ENCODE measurements around the gene PGAM1.

PGAM1 gene

DNA sequence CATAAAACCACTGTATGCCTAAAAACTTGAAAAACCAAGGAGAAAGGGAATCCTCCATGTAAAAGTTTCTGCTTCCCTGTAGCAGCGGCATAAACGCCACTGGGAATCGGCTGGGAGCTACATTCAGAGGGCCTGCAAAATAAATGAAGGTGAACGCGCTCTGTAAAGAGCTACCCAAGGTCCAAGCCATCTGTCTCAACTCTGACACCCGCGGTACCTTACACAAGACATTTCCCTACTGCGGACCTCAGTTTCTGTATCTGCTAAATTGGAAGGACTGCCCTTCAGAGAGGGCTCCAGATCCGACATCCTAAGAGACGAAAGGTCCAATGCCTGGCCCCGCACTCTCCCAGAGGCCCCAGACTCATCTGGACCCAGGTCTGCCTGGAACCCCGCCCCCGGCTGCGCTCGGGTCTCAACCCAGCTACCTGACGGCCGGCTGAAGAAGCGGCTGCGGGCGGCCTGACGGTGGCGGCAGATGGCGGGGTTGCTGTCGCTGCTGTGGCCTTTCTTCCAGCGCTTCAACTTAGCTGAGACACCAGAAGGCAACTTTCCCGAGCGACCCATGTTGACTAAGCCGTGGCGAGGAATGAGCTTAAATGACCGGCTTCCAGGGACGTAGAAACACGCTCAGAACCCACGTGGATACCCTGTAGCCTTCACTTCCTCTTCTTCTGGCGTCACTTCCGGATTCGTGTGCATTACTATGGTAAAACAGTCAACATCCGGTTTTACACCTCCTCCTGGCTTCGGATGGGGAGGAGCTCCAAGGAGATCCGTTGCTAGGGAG, 25.1 kb upstream of the PGAM1 start, which contains the start of gene RRP12:
RRP12 (minus strand) TSS at position 676 of the 790 bp plus-strand sequence; CDS start at position 567, 109 bp downstream.
- no peak for TF ChIP-seq GATA3 (IDR thresholded peaks at IDR 0.05; ENCODE audit: low read depth, low read length)
- TF ChIP-seq GATA2 (IDR thresholded peaks at IDR 0.05; ENCODE audit: low read depth, low read length): no peak

DNA sequence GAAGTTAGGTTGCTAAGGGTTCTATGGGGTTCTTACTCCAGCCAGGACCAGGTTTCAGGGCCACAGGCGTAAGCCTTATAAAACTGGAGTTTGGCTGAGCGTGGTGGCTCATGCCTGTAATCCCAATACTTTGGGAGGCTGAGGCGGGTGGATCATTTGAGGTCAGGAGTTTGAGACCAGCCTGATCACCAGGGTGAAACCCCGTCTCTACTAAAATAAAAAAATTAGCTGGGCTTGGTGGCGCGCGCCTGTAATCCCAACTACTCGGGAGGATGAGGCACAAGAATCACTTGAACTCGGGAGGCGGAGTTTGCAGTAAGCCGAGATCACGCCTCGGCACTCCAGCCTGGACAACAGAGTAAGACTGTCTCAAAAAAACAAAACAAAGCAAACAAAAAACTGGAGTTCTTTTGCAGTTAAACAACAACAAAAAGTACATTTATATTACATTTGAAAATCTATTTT, 24.5 kb upstream of the PGAM1 start:
- TF ChIP-seq GATA2 (IDR thresholded peaks at IDR 0.05; ENCODE audit: low read depth, low read length) (no peak), GATA3 (IDR thresholded peaks at IDR 0.05; ENCODE audit: low read depth, low read length) (no peak)

DNA sequence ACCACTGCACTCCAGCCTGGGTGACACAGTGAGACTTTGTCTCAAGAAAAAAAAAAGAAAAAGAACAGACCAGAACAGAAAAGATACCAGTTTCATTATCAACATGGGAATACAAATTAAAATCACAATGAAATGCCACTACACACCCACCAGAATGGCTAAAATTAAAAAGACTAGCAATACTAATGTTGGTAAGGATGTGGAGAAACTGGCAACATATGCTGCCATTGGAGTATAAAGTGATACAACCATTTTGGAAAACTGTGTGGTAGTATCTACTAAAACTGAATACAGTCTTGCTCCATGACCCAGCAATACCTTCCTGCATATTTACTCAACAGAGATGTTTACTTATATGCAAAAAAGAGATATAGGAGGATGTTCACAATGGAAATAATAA, 21.9 kb upstream of the PGAM1 start:
- TF ChIP-seq GATA2 (IDR thresholded peaks at IDR 0.05; ENCODE audit: low read depth, low read length): no peak
- TF ChIP-seq GATA3 (IDR thresholded peaks at IDR 0.05; ENCODE audit: low read depth, low read length): no peak

DNA sequence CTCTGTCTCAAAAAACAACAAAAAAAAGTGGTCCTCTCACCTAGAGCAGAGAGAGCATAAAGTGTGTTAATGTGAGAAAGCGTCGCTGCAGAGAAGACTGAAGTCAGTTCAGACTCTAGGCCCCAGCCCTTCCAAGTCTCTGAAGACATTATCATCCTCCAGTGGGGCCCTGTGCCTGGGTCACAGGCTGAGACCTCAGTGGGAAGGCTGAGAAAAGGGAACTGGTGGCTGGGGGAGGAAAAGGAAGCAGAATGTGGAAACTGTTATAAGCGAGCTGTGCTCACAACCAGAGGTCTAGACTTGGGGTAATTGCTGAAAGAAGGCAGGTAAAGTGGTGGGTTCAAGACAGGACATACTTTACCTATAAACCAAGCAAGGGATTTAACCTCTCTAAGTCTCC, 19.9 kb upstream of the PGAM1 start:
- TF ChIP-seq GATA2 (IDR thresholded peaks at IDR 0.05; ENCODE audit: low read depth, low read length) (no peak), GATA3 (IDR thresholded peaks at IDR 0.05; ENCODE audit: low read depth, low read length) (no peak)

DNA sequence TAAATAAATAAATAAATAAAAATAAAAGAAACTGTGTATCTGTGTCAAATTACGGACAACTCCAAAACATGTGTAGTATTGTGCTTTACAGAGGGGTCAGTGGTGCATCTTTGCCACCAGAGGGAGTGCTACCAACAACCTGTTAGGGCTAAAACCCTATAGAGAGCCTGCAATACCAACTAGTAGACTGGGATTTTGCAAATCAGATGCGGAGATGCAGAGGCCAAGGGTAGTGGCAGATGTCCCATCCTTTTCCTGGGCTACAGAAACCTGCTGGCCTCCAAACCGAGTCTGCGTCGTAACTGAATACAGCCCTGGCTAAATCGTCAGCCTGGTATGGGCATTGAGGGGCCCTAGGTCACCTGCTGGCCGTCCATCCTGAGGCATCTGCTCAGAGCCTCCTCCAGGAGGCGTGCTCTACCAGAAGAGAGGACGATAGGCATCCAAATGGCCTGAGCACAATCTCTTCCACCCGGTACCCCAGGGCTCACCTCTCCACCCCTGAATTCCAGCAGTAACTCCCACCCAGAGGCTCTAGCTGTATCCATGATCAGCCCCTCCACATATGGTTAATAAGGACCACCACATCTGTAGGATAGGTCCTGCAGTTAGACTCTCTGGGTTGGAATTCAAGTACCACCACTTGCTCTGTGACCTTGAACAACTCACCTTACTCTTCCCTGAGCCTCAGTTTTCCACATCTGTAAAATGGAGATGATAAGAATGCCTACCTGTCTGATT, 18.6 kb upstream of the PGAM1 start:
- no peak for TF ChIP-seq GATA3 (IDR thresholded peaks at IDR 0.05; ENCODE audit: low read depth, low read length)
- no peak for TF ChIP-seq GATA2 (IDR thresholded peaks at IDR 0.05; ENCODE audit: low read depth, low read length)

DNA sequence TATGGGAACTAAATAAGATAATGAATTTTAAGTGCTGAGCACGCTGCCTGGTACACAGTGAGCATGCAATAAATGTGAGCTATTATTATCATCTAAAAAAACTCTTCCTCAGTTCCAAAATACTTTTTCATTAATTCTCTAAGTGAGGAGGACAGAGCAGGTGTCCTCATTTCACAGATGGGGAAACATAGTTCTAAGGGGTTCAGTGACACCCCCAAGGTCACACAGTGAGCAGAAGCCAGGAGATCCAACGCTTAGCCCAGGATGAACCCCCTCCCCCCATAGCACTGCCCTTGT, 18.1 kb upstream of the PGAM1 start:
- TF ChIP-seq GATA2 (IDR thresholded peaks at IDR 0.05; ENCODE audit: low read depth, low read length): no peak

DNA sequence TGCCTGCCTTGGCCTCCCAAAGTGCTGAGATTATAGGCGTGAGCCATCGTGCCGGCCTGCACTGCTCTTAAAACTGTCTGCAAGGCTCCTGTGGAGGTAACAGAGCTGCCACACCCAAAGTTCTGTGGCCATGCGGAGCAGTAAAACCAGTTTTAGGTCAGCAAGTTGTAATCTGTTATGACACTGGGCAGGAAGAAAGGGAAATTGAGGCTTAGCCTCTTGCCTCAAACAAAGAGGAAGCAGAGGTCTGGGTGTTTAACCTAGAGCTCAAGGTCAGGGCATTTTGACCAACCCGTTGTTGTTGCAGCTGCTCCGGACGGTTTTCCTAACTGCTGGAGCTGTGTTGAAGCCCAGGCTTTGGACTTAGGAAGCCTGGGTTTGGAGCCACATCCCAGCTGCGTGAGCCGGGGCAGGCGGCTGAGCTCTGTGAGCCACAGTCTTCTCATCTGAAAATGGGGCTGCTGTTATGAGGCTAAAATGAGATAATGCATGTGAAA, 17.4 kb upstream of the PGAM1 start:
- TF ChIP-seq GATA3 (IDR thresholded peaks at IDR 0.05; ENCODE audit: low read depth, low read length) (no peak), GATA2 (IDR thresholded peaks at IDR 0.05; ENCODE audit: low read depth, low read length) (no peak)

DNA sequence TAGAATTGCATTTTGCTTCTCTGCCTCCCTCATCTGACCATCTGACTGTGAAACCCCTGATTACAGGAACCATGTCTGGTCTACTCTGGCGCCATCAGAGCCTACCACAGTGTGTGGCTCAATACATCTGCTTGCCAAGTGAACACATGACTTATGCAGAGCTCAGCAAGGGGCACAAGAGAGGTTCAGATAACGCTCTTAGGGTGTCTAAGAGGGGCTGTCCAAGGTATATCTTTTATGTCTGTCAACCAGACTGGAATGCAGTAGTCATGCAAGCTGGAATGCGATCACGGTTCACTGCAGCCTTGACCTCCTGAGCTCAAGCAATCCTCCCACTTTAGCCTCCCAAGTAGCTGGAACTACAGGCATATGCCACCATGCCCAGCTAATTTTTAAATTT, 14.6 kb upstream of the PGAM1 start:
- TF ChIP-seq GATA2 (IDR thresholded peaks at IDR 0.05; ENCODE audit: low read depth, low read length) (no peak), GATA3 (IDR thresholded peaks at IDR 0.05; ENCODE audit: low read depth, low read length) (no peak)

DNA sequence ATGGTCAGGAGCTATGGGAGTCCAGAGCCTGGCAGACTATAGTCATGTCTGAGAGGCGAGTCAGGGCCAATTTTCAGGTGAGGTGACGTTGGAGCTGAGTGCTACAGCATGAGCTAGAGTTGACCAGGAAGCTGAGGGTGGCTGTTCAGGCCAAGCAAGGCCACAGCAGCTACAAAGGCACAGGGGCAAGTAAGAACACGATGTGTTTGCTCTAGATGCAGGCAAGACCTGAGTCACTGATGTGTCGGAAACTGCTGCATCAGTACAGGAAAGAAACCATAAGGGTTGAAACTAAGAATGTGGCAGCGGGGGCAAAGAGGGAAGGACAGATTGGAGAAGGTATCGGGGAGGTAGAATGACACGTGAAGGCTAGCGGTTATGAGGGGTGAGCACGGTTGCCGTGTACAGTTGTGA, 13.1 kb upstream of the PGAM1 start:
- TF ChIP-seq GATA3 (IDR thresholded peaks at IDR 0.05; ENCODE audit: low read depth, low read length): no peak

DNA sequence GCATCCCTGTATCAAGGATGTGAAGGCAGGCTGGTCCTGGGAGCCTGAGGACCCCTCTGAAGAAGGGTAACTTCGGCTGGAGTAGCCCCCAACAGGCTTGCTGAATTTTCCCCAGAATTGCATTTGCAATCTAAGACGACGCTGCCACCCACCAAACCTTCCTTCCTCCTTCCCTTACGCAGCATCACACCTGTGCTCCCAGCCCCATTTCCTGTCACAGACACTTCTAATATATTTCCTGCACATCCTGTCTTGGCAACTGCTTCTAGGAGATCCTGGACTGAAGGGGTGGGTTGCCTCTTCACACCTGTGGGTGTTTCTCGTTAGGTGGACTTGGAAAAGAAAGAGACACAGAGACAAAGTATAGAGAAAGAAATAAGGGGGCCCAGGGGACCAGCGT, 9.4 kb upstream of the PGAM1 start:
- no peak for TF ChIP-seq GATA3 (IDR thresholded peaks at IDR 0.05; ENCODE audit: low read depth, low read length)

DNA sequence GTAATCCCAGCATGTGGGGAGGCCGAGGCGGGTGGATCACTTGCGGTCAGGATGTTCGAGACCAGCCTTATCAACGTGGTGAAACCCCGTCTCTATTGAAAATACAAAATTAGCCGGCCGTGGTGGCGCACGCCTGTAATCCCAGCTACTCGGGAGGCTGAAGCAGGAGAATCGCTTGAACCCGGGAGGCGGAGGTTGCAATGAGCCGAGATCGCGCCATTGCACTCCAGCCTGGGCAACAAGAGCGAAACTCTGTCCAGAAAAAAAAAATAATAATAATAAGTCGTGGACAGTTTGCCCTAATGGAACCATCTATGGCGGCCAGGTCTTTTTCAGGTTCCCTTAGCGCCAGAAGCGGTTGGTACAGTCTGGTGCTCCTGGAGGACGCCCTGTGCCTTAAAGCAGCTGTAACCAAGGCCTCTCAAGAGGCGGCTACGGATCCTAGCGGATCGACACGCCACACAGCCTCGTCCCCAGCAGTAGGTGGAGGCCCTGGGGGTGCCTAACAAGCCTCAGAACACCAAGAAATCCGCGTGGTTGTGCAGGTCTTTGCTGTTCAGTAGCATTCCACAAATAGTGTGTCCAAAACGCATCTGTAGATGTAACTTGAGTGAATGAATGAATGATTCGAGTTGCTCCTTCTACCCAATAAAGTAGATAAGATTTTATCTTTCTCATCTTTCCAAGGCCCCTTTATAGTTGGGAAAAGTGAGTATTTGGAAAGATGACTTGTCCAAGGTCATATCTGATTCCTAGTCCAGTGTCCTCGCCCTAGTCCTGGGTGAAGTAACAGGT, 982 bp downstream of the PGAM1 start:
- TF ChIP-seq GATA3 (IDR thresholded peaks at IDR 0.05; ENCODE audit: low read depth, low read length): no peak
- no peak for TF ChIP-seq GATA2 (IDR thresholded peaks at IDR 0.05; ENCODE audit: low read depth, low read length)

DNA sequence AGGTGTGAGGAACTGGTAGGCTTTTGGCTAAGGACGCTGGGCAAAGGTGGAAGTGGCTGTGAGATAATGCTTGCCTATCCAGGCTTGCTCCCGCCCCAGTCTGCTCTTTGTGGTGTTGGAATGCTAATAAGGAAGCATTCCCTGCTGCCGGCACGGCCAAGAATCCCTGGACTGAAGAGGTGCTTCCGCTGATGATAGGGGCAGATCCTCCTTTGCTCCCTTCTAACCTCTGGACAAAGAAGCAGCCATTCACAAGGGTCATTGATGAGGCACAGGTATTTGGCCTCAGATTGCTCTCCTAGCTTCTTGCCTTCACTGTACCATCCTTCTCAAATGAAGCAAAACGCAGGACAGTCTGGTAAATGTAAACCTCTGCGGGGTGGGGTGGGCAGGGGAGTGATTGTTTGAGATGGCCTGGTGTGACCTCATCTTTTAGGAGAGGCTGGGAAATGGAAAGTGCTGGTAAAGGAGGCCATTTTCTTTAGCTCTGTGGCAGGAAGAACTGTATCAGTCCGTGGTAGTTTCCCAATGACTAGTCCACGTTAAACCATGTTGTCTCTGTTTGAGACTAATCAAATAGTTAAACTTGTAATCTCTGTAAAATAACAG, 1.7 kb downstream of the PGAM1 start:
- TF ChIP-seq GATA3 (IDR thresholded peaks at IDR 0.05; ENCODE audit: low read depth, low read length): no peak
- TF ChIP-seq GATA2 (IDR thresholded peaks at IDR 0.05; ENCODE audit: low read depth, low read length): no peak

DNA sequence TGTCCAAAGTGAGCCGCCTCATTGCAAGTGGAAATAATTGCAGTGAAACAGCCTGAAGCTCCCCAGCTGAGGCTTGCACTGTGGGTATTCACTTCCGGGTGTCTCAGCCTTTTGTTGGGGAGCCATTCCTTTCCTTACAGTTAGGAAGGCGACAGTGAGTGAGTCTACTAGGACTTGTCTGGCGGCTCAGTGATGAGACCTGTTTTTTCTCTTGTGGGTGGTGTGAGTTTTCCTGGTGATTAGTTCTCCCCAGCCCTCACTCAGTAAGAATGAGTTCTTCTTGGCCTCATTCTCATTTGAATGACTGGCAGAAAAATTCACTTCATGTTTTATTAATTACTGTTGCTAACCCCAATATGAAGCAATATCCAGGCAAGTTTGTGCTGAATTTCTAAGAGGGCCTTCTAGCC, 2.6 kb downstream of the PGAM1 start:
- TF ChIP-seq GATA3 (IDR thresholded peaks at IDR 0.05; ENCODE audit: low read depth, low read length) (no peak), GATA2 (IDR thresholded peaks at IDR 0.05; ENCODE audit: low read depth, low read length) (no peak)

DNA sequence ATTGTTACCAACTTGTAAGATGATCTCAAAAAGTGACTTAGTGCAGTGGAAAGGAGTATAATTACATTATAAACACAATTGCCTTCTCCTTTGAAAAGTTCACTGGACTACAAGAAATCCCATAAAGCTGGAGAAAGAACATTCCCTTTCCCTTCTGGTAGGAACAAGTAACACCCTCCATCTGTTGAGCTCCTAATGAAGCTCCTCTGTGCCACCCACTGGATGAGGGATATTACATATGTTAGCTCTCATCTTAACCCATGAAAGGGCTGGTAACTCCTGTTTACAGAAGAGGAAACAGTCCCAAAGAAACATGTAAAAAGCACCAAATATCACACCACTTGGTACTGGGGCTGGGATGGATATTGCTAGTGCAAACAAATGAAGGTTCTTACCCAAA, 8.1 kb downstream of the PGAM1 start:
- TF ChIP-seq GATA3 (IDR thresholded peaks at IDR 0.05; ENCODE audit: low read depth, low read length) (no peak), GATA2 (IDR thresholded peaks at IDR 0.05; ENCODE audit: low read depth, low read length) (no peak)

All from SH-SY5Y (cell line).